HepG2 (cell line): Measurements from ENCODE around the gene ALDOA. TPM values are rescaled to one million over a fixed set of nuclear protein-coding genes. Genes with fewer than 3 reads are reported as not detected.

Experiments used
- NBN ChIP-seq: fragments of 450-650 bp; conservative IDR thresholded peaks from 2 replicates; pipeline ENCODE4 v1.6.1; 2017
- SKI ChIP-seq: fragments of 450-650 bp; IDR thresholded peaks from one replicate; pipeline ENCODE4 v1.6.1; 2018; ENCODE audit warnings: mild to moderate bottlenecking; ENCODE audit not compliant: partially characterized antibody
- polyA plus RNA-seq, 8 experiments: library from polyadenylated mRNA; depleted of rRNA in 3 of 8; stranded (reverse) in 7 of 8; unstranded in 1 of 8; fragments of >200 nt; fragmentation: Illumina TruSeq in 4 of 8; extraction: Trizol in 4 of 8; gene quantifications; 2 replicates each; pipeline versions ENCODE4 v1.2.1 to v1.2.3, GENCODE V29; 2011 to 2016; ENCODE audit warnings: low read depth in 4 of 8, missing spikeins in 1 of 8, mixed read lengths in 1 of 8; ENCODE audit not compliant: insufficient read depth in 1 of 8
- total RNA-seq, 5 experiments: library from RNA; depleted of rRNA; stranded (reverse); fragments of >200 nt; fragmentation: Illumina TruSeq; extraction: Trizol; gene quantifications; 2 replicates each; pipeline ENCODE4 v1.2.3, GENCODE V29; 2016; ENCODE audit warnings: low read depth in 1 of 5
- TF ChIP-seq, protein P1 (sequence below): IDR thresholded peaks from 2 replicates; pipeline ENCODE4 v1.6.1; 2016
- TF ChIP-seq, protein P2 (sequence below): sonication (generic); formaldehyde crosslinking; IDR thresholded peaks from 2 replicates; pipeline ENCODE4 v1.5.0; 2020; ENCODE audit warnings: mild to moderate bottlenecking, missing genetic modification reagents, borderline replicate concordance

ALDOA gene
- total and polyA plus RNA-seq, 2 of the 13 experiments (the other 11 are each of a cell fraction or from before 2014, with no cell fraction given): 925 to 1,884 TPM

DNA sequence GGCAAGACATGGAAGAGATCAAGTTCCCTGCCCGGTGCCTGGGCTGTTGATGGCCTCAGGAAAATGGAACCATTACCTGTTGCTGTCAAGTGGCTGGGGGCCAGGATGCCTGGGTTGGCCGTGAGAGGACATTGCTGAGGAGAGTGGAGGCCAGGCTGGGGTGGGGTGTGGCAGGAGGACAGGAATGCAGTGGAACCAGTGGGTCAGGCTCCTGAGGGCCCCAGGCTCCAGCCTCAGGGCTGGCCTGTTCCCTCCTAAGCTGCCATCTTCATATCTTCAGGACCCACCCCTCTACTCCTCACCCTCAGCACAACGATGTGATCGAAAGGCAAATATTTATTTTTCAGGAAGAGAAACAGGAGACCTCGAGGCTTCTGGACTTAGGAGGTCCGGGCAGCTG, 38.9 kb downstream of the ALDOA start (continued):
- TF ChIP-seq, protein P1, sequence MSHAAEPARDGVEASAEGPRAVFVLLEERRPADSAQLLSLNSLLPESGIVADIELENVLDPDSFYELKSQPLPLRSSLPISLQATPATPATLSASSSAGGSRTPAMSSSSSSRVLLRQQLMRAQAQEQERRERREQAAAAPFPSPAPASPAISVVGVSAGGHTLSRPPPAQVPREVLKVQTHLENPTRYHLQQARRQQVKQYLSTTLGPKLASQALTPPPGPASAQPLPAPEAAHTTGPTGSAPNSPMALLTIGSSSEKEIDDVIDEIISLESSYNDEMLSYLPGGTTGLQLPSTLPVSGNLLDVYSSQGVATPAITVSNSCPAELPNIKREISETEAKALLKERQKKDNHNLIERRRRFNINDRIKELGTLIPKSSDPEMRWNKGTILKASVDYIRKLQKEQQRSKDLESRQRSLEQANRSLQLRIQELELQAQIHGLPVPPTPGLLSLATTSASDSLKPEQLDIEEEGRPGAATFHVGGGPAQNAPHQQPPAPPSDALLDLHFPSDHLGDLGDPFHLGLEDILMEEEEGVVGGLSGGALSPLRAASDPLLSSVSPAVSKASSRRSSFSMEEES (CRISPR knock-in tag): no peak
- no peak for TF ChIP-seq NBN
- no peak for TF ChIP-seq SKI
- TF ChIP-seq, protein P2, sequence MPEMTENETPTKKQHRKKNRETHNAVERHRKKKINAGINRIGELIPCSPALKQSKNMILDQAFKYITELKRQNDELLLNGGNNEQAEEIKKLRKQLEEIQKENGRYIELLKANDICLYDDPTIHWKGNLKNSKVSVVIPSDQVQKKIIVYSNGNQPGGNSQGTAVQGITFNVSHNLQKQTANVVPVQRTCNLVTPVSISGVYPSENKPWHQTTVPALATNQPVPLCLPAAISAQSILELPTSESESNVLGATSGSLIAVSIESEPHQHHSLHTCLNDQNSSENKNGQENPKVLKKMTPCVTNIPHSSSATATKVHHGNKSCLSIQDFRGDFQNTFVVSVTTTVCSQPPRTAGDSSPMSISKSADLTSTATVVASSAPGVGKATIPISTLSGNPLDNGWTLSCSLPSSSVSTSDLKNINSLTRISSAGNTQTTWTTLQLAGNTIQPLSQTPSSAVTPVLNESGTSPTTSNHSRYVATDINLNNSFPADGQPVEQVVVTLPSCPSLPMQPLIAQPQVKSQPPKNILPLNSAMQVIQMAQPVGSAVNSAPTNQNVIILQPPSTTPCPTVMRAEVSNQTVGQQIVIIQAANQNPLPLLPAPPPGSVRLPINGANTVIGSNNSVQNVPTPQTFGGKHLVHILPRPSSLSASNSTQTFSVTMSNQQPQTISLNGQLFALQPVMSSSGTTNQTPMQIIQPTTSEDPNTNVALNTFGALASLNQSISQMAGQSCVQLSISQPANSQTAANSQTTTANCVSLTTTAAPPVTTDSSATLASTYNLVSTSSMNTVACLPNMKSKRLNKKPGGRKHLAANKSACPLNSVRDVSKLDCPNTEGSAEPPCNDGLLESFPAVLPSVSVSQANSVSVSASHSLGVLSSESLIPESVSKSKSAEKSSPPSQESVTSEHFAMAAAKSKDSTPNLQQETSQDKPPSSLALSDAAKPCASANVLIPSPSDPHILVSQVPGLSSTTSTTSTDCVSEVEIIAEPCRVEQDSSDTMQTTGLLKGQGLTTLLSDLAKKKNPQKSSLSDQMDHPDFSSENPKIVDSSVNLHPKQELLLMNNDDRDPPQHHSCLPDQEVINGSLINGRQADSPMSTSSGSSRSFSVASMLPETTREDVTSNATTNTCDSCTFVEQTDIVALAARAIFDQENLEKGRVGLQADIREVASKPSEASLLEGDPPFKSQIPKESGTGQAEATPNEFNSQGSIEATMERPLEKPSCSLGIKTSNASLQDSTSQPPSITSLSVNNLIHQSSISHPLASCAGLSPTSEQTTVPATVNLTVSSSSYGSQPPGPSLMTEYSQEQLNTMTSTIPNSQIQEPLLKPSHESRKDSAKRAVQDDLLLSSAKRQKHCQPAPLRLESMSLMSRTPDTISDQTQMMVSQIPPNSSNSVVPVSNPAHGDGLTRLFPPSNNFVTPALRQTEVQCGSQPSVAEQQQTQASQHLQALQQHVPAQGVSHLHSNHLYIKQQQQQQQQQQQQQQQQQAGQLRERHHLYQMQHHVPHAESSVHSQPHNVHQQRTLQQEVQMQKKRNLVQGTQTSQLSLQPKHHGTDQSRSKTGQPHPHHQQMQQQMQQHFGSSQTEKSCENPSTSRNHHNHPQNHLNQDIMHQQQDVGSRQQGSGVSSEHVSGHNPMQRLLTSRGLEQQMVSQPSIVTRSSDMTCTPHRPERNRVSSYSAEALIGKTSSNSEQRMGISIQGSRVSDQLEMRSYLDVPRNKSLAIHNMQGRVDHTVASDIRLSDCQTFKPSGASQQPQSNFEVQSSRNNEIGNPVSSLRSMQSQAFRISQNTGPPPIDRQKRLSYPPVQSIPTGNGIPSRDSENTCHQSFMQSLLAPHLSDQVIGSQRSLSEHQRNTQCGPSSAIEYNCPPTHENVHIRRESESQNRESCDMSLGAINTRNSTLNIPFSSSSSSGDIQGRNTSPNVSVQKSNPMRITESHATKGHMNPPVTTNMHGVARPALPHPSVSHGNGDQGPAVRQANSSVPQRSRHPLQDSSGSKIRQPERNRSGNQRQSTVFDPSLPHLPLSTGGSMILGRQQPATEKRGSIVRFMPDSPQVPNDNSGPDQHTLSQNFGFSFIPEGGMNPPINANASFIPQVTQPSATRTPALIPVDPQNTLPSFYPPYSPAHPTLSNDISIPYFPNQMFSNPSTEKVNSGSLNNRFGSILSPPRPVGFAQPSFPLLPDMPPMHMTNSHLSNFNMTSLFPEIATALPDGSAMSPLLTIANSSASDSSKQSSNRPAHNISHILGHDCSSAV (CRISPR knock-in tag): no peak
